K562 (cell line): ENCODE data around the gene POT1. TPM values are rescaled to one million over a fixed set of nuclear protein-coding genes. Genes with fewer than 3 reads are reported as not detected.

Experiments
- CEBPG ChIP-seq, 3 experiments: fragments of 200-800 bp in 1 of 3; sonication (Bioruptor generic) in 1 of 3; sonication (generic) in 1 of 3; formaldehyde crosslinking in 1 of 3; IDR thresholded peaks in 2 of 3; conservative IDR thresholded peaks in 1 of 3; 2 replicates each; pipeline versions ENCODE4 v1.6.1 to v1.8.0; 2016 to 2022; ENCODE audit warnings: missing compliant biosample characterization in 2 of 3, missing genetic modification characterization in 2 of 3, mild to moderate bottlenecking in 1 of 3, missing genetic modification reagents in 1 of 3
- CHD2 ChIP-seq: IDR thresholded peaks from 2 replicates; pipeline ENCODE4 v1.6.1; 2011; ENCODE audit warnings: low read depth, low read length
- polyA plus RNA-seq, 8 experiments: library from polyadenylated mRNA; depleted of rRNA in 4 of 8; stranded (reverse) in 5 of 8; unstranded in 3 of 8; fragments of >200 nt; fragmentation: Nextera tagmentation in 2 of 8; fragmentation: Illumina TruSeq in 1 of 8; extraction: Ambion mirVana in 2 of 8; extraction: Trizol in 1 of 8; gene quantifications; 2 replicates each; pipeline versions ENCODE4 v1.2.1 to v1.2.3, GENCODE V29; 2011 to 2014; ENCODE audit warnings: inconsistent platforms in 1 of 8, missing spikeins in 1 of 8
- total RNA-seq, 7 experiments: library from RNA; depleted of rRNA in 6 of 7; stranded (reverse); fragments of >200 nt in 6 of 7; fragmentation: Illumina TruSeq in 2 of 7; extraction: Trizol in 2 of 7; gene quantifications; 2 replicates each; pipeline versions ENCODE4 v1.2.1 to v1.2.3, GENCODE V29; 2011 to 2021; ENCODE audit warnings: low replicate concordance in 1 of 7
- TF ChIP-seq, protein P1 (sequence below), 2 experiments: fragments of 450-650 bp; IDR thresholded peaks; 2 replicates each; pipeline ENCODE4 v1.6.1; 2016; ENCODE audit warnings: mild to moderate bottlenecking in 2 of 2, borderline replicate concordance in 1 of 2, low read depth in 1 of 2, moderate library complexity in 1 of 2

Gene POT1
- total and polyA plus RNA-seq, 9 of the 15 experiments (the other 6 are each of a cell fraction or from before 2014, with no cell fraction given) = 37.9 to 140 (median 63.6) TPM

DNA sequence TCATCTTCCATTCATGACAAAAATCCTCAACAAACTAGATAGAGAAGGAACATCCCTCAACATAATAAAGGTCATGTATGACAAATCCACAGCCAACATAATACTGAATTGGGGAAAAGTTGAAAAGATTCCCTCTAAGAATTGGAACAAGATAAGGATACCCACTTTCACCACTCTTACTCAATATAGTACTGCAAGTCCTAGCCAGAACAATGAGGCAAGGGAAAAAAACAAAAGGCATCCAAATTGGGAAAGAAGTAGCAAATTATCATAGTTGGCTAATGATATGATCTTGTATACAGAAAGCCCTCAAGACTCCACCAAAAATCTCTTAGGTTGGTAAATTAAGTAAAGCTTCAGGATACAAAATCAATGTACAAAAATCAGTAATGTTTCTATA lies 4.7 kb downstream of the POT1 start (continued):
- TF ChIP-seq, protein P1, sequence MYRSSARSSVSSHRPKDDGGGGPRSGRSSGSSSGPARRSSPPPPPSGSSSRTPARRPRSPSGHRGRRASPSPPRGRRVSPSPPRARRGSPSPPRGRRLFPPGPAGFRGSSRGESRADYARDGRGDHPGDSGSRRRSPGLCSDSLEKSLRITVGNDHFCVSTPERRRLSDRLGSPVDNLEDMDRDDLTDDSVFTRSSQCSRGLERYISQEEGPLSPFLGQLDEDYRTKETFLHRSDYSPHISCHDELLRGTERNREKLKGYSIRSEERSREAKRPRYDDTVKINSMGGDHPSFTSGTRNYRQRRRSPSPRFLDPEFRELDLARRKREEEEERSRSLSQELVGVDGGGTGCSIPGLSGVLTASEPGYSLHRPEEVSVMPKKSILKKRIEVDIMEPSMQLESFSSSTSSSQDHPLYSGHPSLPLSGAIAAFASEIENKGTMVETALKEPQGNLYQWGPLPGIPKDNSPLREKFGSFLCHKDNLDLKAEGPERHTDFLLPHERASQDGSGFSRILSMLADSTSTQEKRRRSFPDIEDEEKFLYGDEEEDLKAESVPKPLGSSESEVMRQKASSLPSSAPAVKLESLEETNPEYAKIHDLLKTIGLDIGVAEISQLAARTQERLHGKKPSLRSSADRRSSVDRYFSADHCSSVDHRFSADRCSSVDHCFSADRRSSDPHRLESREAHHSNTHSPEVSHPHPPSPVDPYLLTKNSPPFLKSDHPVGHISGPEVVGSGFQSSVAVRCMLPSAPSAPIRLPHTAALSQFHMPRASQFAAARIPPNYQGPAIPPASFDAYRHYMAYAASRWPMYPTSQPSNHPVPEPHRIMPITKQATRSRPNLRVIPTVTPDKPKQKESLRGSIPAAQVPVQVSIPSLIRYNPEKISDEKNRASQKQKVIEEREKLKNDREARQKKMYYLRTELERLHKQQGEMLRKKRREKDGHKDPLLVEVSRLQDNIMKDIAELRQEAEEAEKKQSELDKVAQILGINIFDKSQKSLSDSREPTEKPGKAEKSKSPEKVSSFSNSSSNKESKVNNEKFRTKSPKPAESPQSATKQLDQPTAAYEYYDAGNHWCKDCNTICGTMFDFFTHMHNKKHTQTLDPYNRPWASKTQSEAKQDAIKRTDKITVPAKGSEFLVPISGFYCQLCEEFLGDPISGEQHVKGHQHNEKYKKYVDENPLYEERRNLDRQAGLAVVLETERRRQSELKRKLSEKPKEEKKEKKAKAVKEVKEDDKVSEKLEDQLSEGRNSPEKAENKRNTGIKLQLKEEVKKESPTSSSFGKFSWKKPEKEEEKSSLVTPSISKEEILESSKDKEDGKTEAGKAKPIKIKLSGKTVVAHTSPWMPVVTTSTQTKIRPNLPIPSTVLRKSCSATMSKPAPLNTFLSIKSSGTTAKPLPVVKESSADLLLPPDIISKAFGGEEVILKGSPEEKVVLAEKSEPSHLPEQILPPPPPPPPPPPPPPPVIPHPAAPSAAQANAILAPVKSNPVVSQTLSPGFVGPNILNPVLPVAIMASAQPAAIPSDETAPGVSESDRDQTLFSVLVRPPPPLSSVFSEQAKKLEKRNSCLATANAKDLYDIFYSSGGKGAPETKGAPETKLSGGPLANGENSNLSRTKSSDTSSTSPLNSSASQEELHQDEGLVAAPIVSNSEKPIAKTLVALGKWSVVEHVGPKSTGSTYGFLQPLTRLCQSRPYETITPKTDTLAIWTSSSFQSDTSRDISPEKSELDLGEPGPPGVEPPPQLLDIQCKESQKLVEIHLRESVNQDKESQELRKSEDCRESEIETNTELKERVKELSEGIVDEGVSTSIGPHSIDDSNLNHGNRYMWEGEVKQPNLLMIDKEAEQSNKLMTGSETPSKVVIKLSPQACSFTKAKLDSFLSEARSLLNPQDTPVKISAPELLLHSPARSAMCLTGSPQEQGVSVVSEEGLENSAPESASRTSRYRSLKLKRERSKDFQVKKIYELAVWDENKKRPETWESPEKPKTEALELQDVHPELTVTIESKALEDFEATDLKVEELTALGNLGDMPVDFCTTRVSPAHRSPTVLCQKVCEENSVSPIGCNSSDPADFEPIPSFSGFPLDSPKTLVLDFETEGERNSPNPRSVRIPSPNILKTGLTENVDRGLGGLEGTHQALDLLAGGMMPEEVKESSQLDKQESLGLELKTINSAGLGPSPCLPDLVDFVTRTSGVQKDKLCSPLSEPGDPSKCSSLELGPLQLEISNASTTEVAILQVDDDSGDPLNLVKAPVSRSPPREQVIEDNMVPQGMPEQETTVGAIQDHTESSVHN (IDR thresholded peaks at IDR 0.05; ENCODE audit: borderline replicate concordance in 1 of 2, low read depth in 1 of 2) = no peak
- no peak for TF ChIP-seq CHD2
- no peak for TF ChIP-seq CEBPG (CRISPR knock-in tag; IDR thresholded peaks at IDR 0.05)
- no peak for TF ChIP-seq CEBPG (tag; conservative IDR thresholded peaks at IDR 0.05 in 1 of 2, IDR thresholded peaks at IDR 0.05 in 1 of 2)
